SU-DHL-6 (cell line): ENCODE data around the gene PIP5K1B.

ENCODE experiments used
- H2AFZ ChIP-seq: fragments of 200-600 bp; sonication (generic); 2 replicates; pipeline ENCODE4 v1.6.1; 2014; ENCODE audit warnings: low read depth, mild to moderate bottlenecking, moderate library complexity, mixed read lengths, antibody characterized with exemption, low read length; ENCODE audit not compliant: severe bottlenecking
- H3F3A ChIP-seq: fragments of 200-600 bp; shearing (Covaris generic); 2 replicates; pipeline ENCODE4 v1.6.0; 2016; ENCODE audit warnings: antibody characterized with exemption, mild to moderate bottlenecking; ENCODE audit not compliant: insufficient read depth
- H3K27ac ChIP-seq: fragments of 200-600 bp; sonication (generic); 2 replicates; pipeline ENCODE4 v1.5.1; 2016; ENCODE audit warnings: low read depth, mild to moderate bottlenecking, low read length, moderate library complexity, mixed read lengths
- H3K27me3 ChIP-seq: fragments of 200-600 bp; sonication (generic), shearing (Covaris generic); 2 replicates; pipeline ENCODE4 v1.6.0; 2014; ENCODE audit warnings: mild to moderate bottlenecking, low read length
- H3K36me3 ChIP-seq: fragments of 200-600 bp; sonication (generic); 2 replicates; pipeline ENCODE4 v1.6.1; 2014; ENCODE audit warnings: mild to moderate bottlenecking, low read length, mixed read lengths
- H3K4me2 ChIP-seq: fragments of 300-600, 200-600 bp; shearing (Covaris generic), sonication (generic); 2 replicates; pipeline ENCODE4 v1.6.0; 2014; ENCODE audit warnings: low read length, low read depth, mild to moderate bottlenecking; ENCODE audit not compliant: poor library complexity, severe bottlenecking
- H3K4me3 ChIP-seq: fragments of 200-600 bp; sonication (generic); 2 replicates; pipeline ENCODE4 v1.5.1; 2014; ENCODE audit warnings: antibody characterized with exemption, low read length, mild to moderate bottlenecking, mixed read lengths; ENCODE audit not compliant: insufficient read depth, poor library complexity, severe bottlenecking
- H3K79me2 ChIP-seq: fragments of 200-600 bp; sonication (generic); 2 replicates; pipeline ENCODE4 v1.6.1; 2014; ENCODE audit warnings: mild to moderate bottlenecking, low read length, moderate library complexity; ENCODE audit not compliant: insufficient read depth
- H3K9ac ChIP-seq: fragments of 200-600 bp; sonication (generic); 2 replicates; pipeline ENCODE4 v1.7.0; 2014; ENCODE audit warnings: mild to moderate bottlenecking, low read length
- H3K9me2 ChIP-seq: fragments of 200-600 bp; sonication (generic); replicated peaks from 2 replicates; pipeline ENCODE4 v1.6.1; 2014; ENCODE audit warnings: low read length; ENCODE audit not compliant: insufficient read depth
- H3K9me3 ChIP-seq: fragments of 200-600 bp; sonication (generic); 2 replicates; pipeline ENCODE4 v1.6.1; 2014; ENCODE audit warnings: low read length, mixed read lengths; ENCODE audit not compliant: insufficient read depth
- H4K20me1 ChIP-seq: fragments of 200-600 bp; sonication (generic); 2 replicates; pipeline ENCODE4 v1.6.1; 2014; ENCODE audit warnings: low read depth, mild to moderate bottlenecking, antibody characterized with exemption, low read length, moderate library complexity, mixed read lengths
- CTCF ChIP-seq: fragments of 200-600 bp; sonication (generic); IDR thresholded peaks from one replicate; pipeline ENCODE4 v1.5.1; 2017; ENCODE audit warnings: antibody characterized with exemption, mild to moderate bottlenecking, low read length, moderate library complexity; ENCODE audit not compliant: insufficient read depth, poor library complexity, severe bottlenecking
- EZH2phosphoT487 ChIP-seq: fragments of 200-600 bp; sonication (generic), shearing (Covaris generic); conservative IDR thresholded peaks from 2 replicates; pipeline ENCODE4 v1.6.1; 2018; ENCODE audit warnings: mild to moderate bottlenecking, antibody characterized with exemption, low read length, moderate library complexity, mixed read lengths

The PIP5K1B gene

DNA sequence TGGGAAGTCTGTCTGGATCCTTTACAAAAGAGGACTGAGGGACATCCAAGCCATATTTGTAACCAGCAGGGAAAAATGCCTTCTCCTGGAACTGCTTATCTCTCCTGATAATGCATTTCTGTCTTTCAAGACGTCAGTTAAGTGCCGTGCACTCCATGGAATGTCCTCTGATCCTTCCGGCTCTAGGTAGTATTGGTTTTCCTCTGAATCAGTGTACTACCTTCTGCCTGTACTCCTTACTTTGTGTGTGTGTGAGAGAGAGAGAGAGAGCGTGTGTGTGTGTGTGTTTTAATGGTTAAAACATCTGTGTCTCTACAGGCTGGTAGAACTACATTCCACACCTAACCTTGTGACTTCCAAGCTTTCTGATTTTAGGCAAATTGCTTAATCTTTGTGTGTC lies 89.9 kb downstream of the PIP5K1B start:
- no peaks in the 10 kb centered on the region for H3K27me3 ChIP-seq

DNA sequence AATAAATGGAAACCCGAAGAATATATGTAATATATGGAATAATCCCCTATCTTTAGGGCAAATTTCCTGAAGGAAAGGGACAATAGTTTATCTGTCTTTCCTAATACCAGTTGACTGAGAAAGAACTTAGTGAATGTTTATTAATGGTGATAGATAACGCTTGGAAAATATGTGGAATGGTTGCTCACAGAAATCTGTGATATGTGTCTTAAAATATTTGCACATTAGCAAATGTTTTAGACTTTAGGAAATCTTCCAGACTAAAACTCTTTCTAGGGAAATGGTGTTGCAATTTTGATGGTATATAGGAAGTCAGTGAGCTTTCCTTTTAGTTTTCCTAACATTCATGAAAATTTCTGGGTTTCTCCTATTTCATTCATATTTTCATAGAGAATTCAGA lies 90.4 kb downstream of the PIP5K1B start:
- no peaks in the 10 kb centered on the region for H3K79me2 ChIP-seq
- H4K20me1 ChIP-seq, result no peaks in the 10 kb centered on the region
- no peak overlapping the region for H3K4me3 ChIP-seq
- no peaks in the 10 kb centered on the region for H3K9me3 ChIP-seq
- H3K9ac ChIP-seq, result no peak overlapping the region
- H3K9me2 ChIP-seq, result no peaks in the 10 kb centered on the region
- no peak overlapping the region for H2AFZ ChIP-seq
- H3K27ac ChIP-seq, result no peak overlapping the region
- no peak for TF ChIP-seq EZH2phosphoT487
- no peak for TF ChIP-seq CTCF
- no peaks in the 10 kb centered on the region for H3F3A ChIP-seq
- H3K4me2 ChIP-seq, result no peak overlapping the region
- no peaks in the 10 kb centered on the region for H3K36me3 ChIP-seq
- H3K27me3 ChIP-seq, result no peaks in the 10 kb centered on the region

More for the DNA sequence above, 89.9 kb downstream of the PIP5K1B start:
- Histone ChIP-seq H3K4me3 (no peak overlapping the region), H3K4me2 (no peak overlapping the region), H4K20me1 (no peaks in the 10 kb centered on the region), H3K9me2 (no peaks in the 10 kb centered on the region), H3K27ac (no peak overlapping the region), H3K79me2 (no peaks in the 10 kb centered on the region), H3F3A (no peaks in the 10 kb centered on the region), H2AFZ (no peak overlapping the region), H3K36me3 (no peaks in the 10 kb centered on the region), H3K9ac (no peak overlapping the region), H3K9me3 (no peaks in the 10 kb centered on the region)
- no peak for TF ChIP-seq CTCF
- no peak for TF ChIP-seq EZH2phosphoT487

DNA sequence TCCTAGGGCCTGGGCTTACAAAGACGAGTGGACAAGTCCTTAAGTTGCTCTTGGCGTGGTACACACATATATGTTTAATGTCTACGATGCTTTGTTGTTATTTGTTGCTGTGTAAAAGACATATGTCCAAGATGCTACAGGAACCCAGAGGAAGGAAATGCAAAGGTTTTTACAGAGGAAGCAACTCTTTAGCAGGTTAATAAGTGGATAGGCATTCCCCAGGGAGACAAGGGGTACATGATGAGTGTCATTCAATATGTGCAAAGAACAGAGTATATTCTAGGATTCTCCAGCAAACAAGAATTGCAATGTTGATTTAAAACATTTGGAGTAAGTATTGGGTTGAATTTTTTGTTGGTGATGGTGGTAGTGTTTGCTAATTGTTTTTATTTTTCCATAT lies 92.1 kb downstream of the PIP5K1B start:
- Histone ChIP-seq H3K27ac (no peak overlapping the region), H2AFZ (no peak overlapping the region), H4K20me1 (no peaks in the 10 kb centered on the region), H3K4me3 (no peak overlapping the region), H3K27me3 (no peaks in the 10 kb centered on the region), H3K9me3 (no peaks in the 10 kb centered on the region), H3K9me2 (no peaks in the 10 kb centered on the region), H3F3A (no peaks in the 10 kb centered on the region), H3K9ac (no peak overlapping the region), H3K79me2 (no peaks in the 10 kb centered on the region), H3K4me2 (no peak overlapping the region), H3K36me3 (no peaks in the 10 kb centered on the region)
- TF ChIP-seq CTCF, result no peak
- TF ChIP-seq EZH2phosphoT487, result no peak
